Activated naive CD4-positive, alpha-beta T cell treated with anti-CD3 and anti-CD28 coated beads, Interleukin-2, amount 10 ng/mL, durations not matched to agents 7 days and 5 days (primary cell): ENCODE measurements around the gene COX6B2.
"Not testable (repeated sequence)": the region's sequence is repeated elsewhere in the genome, so short reads cannot be mapped to it uniquely, and the experiment has no call there.

Experiments used
- CTCF ChIA-PET: fragments of 350-600 bp; sonication (Branson Sonifier 250); formaldehyde crosslinking; loops from one replicate; lab custom pipeline; 2021; ENCODE audit warnings: antibody characterized with exemption; lab: Charles Lee
- DNase-seq: peaks from one replicate; pipeline ENCODE4 v3.0.0-alpha.2; 2020
- H3K27ac Mint-ChIP-seq: one replicate; pipeline ENCODE4 v1.8.0; 2021; ENCODE audit warnings: mild to moderate bottlenecking, moderate library complexity, mixed read lengths
- H3K27me3 Mint-ChIP-seq: one replicate; pipeline ENCODE4 v1.8.0; 2021; ENCODE audit warnings: mild to moderate bottlenecking, mixed read lengths
- H3K36me3 Mint-ChIP-seq: one replicate; pipeline ENCODE4 v1.8.0; 2021; ENCODE audit warnings: mixed read lengths
- H3K4me1 Mint-ChIP-seq: one replicate; pipeline ENCODE4 v1.8.0; 2021; ENCODE audit warnings: mixed read lengths
- H3K4me3 Mint-ChIP-seq: one replicate; pipeline ENCODE4 v1.8.0; 2021; ENCODE audit warnings: mild to moderate bottlenecking, moderate library complexity, mixed read lengths
- H3K9me3 Mint-ChIP-seq: one replicate; pipeline ENCODE4 v1.8.0; 2021; ENCODE audit warnings: mixed read lengths

The COX6B2 gene

DNA sequence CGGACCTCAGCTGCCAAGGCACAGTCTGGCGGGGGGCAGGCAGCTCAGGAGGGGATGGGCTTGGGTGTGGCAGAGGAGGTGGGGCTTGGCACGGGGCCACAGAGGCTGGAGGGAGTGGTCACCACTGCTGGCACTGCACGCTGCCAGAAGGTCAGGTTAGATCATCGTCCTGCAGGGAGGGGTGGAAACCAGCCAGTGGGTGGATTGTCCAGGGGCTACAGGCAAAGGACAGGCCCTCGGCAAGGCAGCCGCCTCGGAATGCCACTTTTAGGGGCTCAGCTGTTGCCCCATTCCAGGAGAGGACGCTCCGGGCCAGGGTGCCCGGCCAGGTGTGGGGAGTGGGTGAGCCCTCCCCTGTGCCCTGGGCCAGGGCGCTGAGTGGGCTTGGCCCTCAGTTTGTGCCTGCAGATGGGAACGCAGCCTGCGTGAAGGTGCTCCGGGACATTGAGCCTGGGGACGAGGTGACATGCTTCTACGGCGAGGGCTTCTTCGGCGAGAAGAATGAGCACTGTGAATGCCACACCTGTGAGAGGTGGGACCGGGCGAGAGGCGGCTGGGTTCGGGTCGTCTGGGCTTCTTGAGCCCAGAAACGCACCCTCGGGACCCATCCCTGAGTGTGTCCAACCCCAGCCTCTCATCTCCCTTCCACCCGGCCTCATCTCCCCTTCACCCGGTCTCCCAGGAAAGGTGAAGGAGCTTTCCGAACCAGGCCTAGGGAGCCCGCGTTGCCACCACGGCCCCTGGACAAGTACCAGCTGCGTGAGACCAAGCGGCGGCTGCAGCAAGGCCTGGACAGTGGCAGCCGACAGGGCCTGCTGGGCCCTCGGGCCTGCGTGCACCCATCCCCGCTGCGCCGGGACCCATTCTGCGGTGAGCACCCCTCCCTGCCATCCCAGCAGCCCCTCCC, 8.4 kb downstream of the COX6B2 start:
- Mint-ChIP-seq H3K9me3 (no peaks in the 10 kb centered on the region), H3K4me3 (no peak overlapping the region), H3K27ac (no peak overlapping the region), H3K36me3 (peaks cover 24% of the 10 kb centered on the region), H3K27me3 (peaks cover 8% of the 10 kb centered on the region), H3K4me1 (peaks cover 8% of the 10 kb centered on the region)
- CTCF ChIA-PET, result no interaction called here
- no peak for DNase-seq

DNA sequence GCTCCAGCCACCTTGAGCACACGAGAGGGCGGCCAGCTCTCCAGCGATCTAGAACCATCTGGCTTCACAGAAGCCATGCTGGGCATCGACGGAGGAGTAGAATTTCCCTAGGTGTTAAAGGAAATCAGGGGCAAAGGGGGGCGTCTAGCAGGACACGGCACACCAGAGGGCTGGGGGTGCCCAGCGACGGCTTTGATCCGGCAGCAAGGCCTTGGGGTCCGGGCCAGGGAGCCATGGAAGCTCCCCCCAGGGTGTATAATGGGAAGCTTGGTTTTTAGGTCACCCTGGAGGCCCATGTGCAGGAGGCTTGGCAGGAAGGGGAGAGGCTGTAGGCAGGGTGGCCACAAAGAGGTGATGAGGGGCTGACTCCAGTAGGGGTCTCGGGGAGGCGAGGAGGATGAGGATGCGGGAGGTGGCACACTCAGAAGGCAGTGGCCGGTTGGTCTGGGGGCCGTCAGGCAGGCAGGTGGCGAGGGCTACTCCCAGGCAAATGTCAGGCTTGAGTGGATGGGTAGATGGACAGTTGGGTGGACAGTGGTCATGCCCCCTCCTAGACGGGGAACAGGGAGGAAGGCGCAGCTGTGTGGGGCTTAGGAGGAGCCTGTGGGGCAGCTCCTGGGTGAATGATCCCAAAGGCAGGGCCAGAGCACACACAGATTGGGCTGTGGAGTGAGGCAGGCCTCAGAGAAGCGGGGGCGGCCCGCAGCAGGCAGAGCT, 9.3 kb downstream of the COX6B2 start:
- DNase-seq, result no peak
- no peaks in the 10 kb centered on the region for H3K27me3 Mint-ChIP-seq
- CTCF ChIA-PET, result no interaction called here
- peaks cover 12% of the 10 kb centered on the region for H3K4me1 Mint-ChIP-seq
- peaks cover 24% of the 10 kb centered on the region for H3K36me3 Mint-ChIP-seq
- no peaks in the 10 kb centered on the region for H3K9me3 Mint-ChIP-seq
- H3K27ac Mint-ChIP-seq, result no peak overlapping the region
- peak overlapping the region; percentile 23 for H3K4me3 Mint-ChIP-seq

DNA sequence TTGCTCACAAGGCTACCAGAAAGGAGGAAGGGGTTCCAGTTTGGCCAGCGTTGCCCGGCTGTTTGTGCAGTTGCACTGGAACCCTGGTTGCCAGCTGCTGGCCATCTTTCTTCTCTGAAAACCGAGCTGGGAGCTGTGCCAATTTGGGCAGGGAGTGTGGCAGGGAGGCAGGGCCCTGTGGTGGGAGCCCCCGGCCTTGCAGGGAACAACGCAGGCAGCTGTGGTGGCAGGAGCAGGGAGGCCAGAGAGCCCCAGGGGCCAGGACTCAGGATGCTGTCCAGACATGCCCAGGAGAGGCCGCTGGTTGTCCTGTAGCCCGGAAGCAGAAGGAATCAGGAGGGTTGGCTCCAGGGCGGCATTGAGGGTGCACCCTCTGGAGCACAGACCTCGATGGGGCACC, 10.1 kb downstream of the COX6B2 start:
- H3K4me3 Mint-ChIP-seq, result no peak overlapping the region
- H3K27me3 Mint-ChIP-seq, result no peaks in the 10 kb centered on the region
- no peaks in the 10 kb centered on the region for H3K9me3 Mint-ChIP-seq
- CTCF ChIA-PET, result no interaction called here
- no peak overlapping the region for H3K27ac Mint-ChIP-seq
- H3K36me3 Mint-ChIP-seq, result peaks cover 25% of the 10 kb centered on the region
- H3K4me1 Mint-ChIP-seq, result peaks cover 18% of the 10 kb centered on the region
- no peak for DNase-seq

DNA sequence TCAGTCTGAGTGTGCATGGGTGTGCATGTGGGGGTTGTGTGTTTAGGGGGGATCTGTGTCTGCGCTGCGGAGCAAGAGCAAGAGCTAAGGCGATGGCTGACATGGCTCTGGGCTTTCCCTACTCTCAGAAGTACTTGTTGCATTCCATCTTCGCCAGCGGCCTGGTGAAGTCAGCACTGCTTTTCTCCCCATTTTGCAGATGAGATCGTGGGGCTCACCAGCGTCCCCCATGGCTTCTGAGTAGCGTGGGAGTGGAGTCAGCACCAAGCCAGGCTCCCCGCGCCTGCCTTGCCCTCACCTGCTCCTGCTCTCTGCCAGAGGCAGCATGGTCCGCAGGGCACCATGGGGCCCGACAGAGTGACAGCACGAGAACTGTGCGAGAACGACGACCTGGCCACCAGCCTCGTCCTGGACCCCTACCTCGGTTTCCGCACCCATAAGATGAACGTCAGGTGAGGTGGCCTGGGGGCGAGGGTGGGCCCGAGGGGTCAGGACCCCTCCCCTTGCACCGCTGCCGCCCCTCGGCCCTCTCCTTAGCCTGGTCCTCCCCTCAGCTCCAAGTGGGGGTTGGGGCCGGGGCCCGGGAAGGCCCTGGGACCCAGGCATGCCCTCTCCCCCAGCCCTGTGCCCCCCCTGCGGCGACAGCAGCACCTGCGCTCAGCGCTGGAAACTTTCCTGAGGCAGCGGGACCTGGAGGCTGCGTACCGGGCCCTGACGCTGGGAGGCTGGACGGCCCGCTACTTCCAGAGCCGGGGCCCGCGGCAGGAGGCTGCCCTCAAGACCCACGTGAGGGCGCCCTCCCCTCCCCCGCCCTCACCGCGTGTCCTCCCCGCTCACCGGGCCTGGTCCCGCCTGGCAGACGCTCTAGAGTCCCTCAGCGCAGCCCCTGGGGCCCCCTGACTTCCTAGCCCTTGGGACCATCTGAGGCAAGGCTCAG, 12.7 kb downstream of the COX6B2 start:
- H3K27ac Mint-ChIP-seq, result peak overlapping the region; percentile 40
- CTCF ChIA-PET, result no interaction called here
- H3K27me3 Mint-ChIP-seq, result peaks cover 5% of the 10 kb centered on the region
- peaks cover 27% of the 10 kb centered on the region for H3K4me1 Mint-ChIP-seq
- H3K4me3 Mint-ChIP-seq, result peak overlapping the region; percentile 90
- H3K9me3 Mint-ChIP-seq, result no peaks in the 10 kb centered on the region
- DNase-seq, result no peak
- H3K36me3 Mint-ChIP-seq, result peaks cover 23% of the 10 kb centered on the region

DNA sequence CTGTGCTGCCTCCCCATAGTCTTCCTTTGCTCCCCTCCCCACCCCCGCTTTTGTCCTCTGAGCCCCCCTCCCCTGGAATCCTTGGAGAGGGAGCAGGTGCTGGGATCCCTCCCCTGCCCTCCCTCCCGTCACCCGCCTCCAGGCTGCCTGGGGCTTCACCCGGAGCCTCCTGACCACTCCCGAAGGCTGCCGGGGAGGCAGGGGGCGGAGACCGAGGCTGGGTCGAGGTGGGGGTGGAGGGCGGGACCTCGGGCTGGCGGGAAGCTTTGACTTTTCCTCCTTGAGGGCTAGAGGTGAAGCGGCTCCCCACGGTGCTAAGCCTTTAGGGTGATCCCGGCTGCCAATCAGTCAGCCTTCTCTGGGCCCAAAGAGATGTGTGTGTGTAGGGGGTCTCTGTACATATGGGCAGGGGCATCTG, 13.3 kb downstream of the COX6B2 start:
- CTCF ChIA-PET, result no interaction called here

DNA sequence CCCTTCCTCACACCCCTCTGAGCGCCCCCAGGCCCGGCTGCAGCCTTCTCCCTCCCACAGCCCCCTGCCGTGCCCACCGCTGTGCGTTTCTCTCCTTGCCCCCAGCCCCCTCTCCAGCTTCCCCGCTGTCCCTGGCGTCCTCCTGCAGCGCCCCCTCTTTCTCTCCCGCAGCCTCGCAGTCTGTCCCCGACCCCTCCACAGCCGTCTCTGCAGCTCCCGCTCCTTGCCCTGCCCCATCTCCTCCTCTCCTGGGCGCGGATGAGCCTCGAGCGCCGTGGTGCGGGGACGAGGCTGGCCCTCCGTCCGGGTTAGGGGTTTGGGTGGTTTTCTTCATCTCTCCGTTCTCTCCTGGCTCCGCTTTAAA, 13.8 kb downstream of the COX6B2 start:
- Mint-ChIP-seq H3K27ac (peak overlapping the region; percentile 92), H3K4me3 (peak overlapping the region; percentile 90), H3K4me1 (peaks cover 27% of the 10 kb centered on the region), H3K27me3 (peaks cover 13% of the 10 kb centered on the region), H3K9me3 (no peaks in the 10 kb centered on the region), H3K36me3 (peaks cover 23% of the 10 kb centered on the region)
- DNase-seq, result peak; percentile 52
- CTCF ChIA-PET, result no interaction called here

More for the DNA sequence above, 13.3 kb downstream of the COX6B2 start:
- peaks cover 23% of the 10 kb centered on the region for H3K36me3 Mint-ChIP-seq
- no peaks in the 10 kb centered on the region for H3K9me3 Mint-ChIP-seq
- peaks cover 27% of the 10 kb centered on the region for H3K4me1 Mint-ChIP-seq
- H3K4me3 Mint-ChIP-seq, result peak overlapping the region; percentile 90
- peak overlapping the region; percentile 92 for H3K27ac Mint-ChIP-seq
- peak; percentile 82 for DNase-seq
- peaks cover 8% of the 10 kb centered on the region for H3K27me3 Mint-ChIP-seq

DNA sequence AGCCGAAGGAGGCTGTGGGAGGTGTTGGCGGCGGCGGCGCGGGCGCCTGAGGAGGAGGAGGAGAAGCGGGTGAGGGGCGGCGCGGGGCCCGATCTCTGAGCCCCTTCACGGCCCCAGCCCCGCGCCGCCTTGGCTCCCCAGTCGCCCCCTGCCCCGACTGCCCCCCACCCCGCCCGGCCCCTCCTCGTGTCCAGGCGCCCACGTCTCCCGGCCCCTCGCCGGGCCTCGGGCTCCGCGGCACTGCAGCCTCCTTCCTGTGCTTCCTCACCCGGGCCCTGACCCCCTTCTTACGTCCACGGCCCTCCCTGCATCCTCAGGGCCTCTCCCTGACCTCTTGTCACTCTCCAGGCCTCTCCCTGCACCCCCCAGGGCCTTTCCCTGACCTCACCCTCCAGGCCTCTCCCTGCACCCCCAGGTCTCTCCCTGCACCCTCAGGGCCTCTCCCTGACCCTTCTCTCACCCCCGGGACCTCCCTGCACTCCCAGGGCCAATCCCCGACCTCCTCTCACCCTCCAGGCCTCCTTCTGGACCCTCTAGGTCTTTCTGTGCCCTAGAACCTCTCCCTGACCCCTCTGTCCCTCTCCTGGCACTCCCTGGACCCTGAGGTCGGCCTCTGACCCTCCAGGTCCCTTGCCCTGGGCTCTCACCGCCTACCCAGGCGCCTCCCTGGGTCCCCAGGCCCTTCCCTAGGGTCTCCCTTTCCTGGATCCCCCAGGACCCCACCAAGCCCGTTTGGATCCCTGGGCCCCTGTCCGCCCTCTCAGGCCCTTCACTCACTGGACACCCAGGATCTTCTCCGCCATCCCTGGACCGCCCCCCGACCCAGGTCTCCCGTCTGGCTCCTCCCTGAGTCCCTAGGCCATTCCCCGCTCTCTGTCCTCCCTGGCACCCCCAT, 14.4 kb downstream of the COX6B2 start:
- H3K27ac Mint-ChIP-seq, result peak overlapping the region; percentile 94
- H3K36me3 Mint-ChIP-seq, result peaks cover 18% of the 10 kb centered on the region
- peak overlapping the region; percentile 90 for H3K4me3 Mint-ChIP-seq
- no peaks in the 10 kb centered on the region for H3K9me3 Mint-ChIP-seq
- DNase-seq, result no peak
- H3K4me1 Mint-ChIP-seq, result peaks cover 27% of the 10 kb centered on the region
- H3K27me3 Mint-ChIP-seq, result peaks cover 19% of the 10 kb centered on the region
- CTCF ChIA-PET, result interaction anchor here (1.0 to 1.8 kb wide), 6 partner anchors 38 to 199 kb away, joined by 3 to 12 read pairs (median 4); partner anchors contain the start of genes PPP6R1 and TMEM238

DNA sequence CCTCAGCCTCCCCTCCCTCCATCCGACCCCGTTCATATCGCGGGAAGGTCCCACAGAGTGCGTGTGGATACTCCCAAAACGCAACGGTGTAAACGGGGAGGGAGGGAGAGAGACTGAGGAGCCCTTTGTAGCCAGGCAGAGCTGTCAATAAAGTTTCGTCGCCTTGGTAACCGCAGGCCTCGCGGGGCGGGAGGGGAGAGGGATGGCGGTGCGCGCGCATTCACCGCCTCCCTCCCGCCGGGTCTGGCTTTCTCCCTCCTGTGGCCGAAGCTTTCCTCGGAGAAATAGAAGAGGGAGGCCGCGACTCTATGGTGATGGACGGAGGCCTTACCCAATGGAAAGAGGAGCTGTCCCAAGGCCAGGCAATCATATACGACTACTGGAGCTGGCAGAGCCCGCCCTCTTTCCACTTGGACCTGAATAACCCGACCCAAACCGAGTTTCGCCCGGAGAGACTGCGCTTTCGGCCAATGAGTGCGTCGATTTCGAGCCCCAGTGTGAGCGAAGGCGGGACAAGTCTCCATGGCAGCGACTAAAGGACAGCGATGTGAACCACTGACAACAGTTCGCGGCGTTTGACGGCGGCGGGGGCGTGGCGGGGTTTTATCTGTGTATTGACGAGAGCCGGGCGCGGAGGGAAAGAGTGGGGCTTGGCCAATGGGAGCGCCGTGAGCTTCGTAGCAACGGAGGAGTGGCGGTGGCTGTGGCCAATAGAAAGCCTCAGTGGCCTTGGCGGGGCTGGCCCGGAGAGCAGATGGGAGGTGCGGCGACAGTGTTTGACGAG, 15.2 kb downstream of the COX6B2 start, which contains the start of gene KMT5C:
TSS of gene KMT5C (plus strand) at position 772 of the 784 bp plus-strand sequence. CDS start 2,061 bp downstream, outside the sequence.
- Mint-ChIP-seq H3K4me1 (peaks cover 27% of the 10 kb centered on the region), H3K36me3 (peaks cover 16% of the 10 kb centered on the region), H3K27ac (peak within 1 kb of the TSS; percentile 94), H3K9me3 (no peaks in the 10 kb centered on the region), H3K4me3 (peak within 1 kb of the TSS; percentile 90), H3K27me3 (peaks cover 21% of the 10 kb centered on the region)
- CTCF ChIA-PET, result interaction anchor here (0.6 to 1.8 kb wide), 9 partner anchors 36 to 199 kb away, joined by 3 to 12 read pairs (median 4); partner anchors contain the start of genes PPP6R1 and TMEM238
- peak; percentile 100 for DNase-seq

DNA sequence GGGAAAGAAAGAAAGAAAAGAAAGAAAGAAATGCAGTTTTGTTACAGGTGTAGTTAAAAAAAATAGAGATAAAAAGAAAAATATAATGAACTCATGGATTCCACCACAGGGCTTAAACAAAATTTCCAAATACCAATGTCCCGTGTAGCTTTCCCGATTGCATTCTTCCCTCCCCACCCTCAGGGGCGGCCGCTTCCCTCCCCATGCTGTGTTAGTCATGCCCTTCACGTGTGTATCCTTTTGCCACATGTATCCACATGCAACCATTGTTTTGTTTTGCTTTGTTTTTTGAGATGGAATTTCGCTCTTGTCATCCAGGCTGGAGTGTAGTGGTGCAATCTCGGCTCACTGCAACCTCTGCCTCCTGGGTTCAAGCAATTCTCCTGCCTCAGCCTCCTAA, 18.4 kb downstream of the COX6B2 start:
- Mint-ChIP-seq H3K4me3 (no peak overlapping the region), H3K27me3 (peaks cover 38% of the 10 kb centered on the region), H3K27ac (no peak overlapping the region), H3K4me1 (peaks cover 21% of the 10 kb centered on the region), H3K36me3 (peaks cover 1% of the 10 kb centered on the region), H3K9me3 (no peaks in the 10 kb centered on the region)
- CTCF ChIA-PET, result interaction anchor here (2.5 kb wide), 1 partner anchor 34 kb away, joined by 12 read pairs; no protein-coding TSS in a partner anchor
- no peak for DNase-seq

DNA sequence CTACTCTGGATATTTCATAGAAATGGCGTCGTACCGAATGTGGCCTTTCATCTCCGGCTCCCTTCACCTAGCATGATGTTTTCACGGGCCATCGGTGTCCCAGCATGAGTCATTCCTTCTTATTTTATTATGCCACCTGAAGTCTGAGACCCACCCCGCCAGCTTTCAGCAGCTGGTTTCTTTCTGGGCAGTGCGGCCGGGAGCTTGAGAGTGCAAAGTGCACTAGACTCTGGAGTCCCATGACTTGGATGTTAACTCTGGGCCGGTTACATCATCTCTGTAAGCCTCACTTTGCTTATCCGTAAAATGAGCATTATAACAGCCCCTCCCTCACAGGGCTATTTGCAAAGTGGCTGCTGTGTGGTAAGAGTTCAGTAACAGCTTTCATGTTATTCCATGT, 20.6 kb downstream of the COX6B2 start:
- CTCF ChIA-PET, result no interaction called here
- peaks cover 42% of the 10 kb centered on the region for H3K27me3 Mint-ChIP-seq
- H3K27ac Mint-ChIP-seq, result no peak overlapping the region
- no peaks in the 10 kb centered on the region for H3K9me3 Mint-ChIP-seq
- peaks cover 7% of the 10 kb centered on the region for H3K4me1 Mint-ChIP-seq
- no peak overlapping the region for H3K4me3 Mint-ChIP-seq
- DNase-seq, result no peak
- H3K36me3 Mint-ChIP-seq, result no peaks in the 10 kb centered on the region

DNA sequence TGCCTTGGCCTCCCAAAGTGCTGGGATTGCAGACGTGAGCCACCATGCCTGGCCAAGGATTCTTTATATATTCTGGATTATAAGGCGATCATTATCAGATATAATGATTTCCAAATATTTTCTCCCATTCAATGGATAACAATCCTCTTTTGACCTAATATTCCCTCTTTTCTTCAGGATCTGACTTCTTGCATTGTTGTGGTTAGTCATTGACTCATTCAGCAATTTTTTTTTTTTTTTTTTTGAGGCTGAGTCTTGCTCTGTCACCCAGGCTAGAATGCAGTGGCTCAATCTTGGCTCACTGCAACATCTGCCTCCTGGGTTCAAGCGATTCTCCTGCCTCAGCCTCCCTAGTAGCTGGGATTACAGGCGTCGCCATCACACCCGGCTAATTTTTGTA, 24.7 kb downstream of the COX6B2 start:
- H3K27ac Mint-ChIP-seq, H3K4me3 Mint-ChIP-seq, H3K4me1 Mint-ChIP-seq, CTCF ChIA-PET, DNase-seq, H3K36me3 Mint-ChIP-seq, H3K9me3 Mint-ChIP-seq: not testable (repeated sequence)
- H3K27me3 Mint-ChIP-seq, result peaks cover 37% of the 10 kb centered on the region

DNA sequence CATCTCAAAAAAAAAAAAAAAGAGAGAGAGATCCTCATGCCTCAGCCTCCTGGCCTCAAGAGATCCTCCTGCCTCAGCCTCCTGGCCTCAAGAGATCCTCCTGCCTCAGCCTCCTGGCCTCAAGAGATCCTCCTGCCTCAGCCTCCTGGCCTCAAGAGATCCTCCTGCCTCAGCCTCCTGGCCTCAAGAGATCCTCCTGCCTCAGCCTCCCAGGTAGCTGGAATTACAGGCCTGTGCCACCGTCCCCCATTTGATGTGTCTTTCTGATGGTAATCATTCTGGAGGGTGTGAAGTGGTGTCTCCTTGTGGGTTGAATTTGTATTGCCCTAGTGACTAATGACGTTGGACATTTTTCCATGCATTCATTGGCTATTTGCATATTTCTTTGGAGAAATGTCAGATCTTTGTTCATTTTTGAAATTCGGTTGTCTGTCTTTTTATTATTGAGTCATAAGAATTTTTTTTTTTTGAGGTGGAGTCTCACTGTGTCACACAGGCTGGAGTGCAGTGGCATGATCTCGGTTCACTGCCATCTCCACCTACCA, 25.7 kb downstream of the COX6B2 start:
- H3K4me3 Mint-ChIP-seq, H3K27ac Mint-ChIP-seq, H3K4me1 Mint-ChIP-seq, H3K36me3 Mint-ChIP-seq, DNase-seq, H3K9me3 Mint-ChIP-seq: not testable (repeated sequence)
- peaks cover 40% of the 10 kb centered on the region for H3K27me3 Mint-ChIP-seq
- CTCF ChIA-PET, result interaction anchor here (1.1 kb wide), 1 partner anchor 27 kb away, joined by 3 read pairs; no protein-coding TSS in a partner anchor
